Putamen (tissue), 1 donor: ENCODE results near the gene PTPRD.
"Not testable (repeated sequence)": the region's sequence is repeated elsewhere in the genome, so short reads cannot be mapped to it uniquely, and the experiment has no call there.

ENCODE experiments used
- DNase-seq: peaks from one replicate; pipeline ENCODE4 v3.0.0-alpha.2; 2016; ENCODE audit warnings: low spot score

Gene PTPRD

DNA sequence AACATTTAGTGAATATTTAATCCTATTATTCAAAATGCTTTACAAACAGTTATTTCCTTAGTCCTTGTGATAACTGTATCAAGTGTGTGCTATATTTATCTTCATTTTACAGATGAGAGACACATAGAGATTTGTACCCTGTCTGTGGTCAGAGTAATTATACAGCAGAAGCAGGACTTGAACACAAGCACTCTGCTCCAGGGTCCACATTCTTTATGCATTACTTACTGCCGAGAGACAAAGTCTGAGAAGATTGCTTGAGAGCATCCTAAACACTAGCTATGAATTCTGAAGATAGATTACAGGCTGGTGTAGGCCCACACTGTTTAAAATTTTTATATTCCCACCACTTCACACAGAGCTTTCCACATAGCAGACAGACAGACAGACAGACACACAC is 1887.2 kb downstream of the PTPRD start:
- no peak for DNase-seq

GRCh38 chr9:8724284-8725018 is 1888.4 kb downstream of the PTPRD start:
- no peak for DNase-seq

GRCh38 chr9:8723195-8723594 is 1889.6 kb downstream of the PTPRD start:
- no peak for DNase-seq

GRCh38 chr9:8719833-8720486 is 1892.8 kb downstream of the PTPRD start:
- no peak for DNase-seq

GRCh38 chr9:8718121-8718725 is 1894.6 kb downstream of the PTPRD start:
- no peak for DNase-seq

GRCh38 chr9:8717146-8717545 is 1895.7 kb downstream of the PTPRD start:
- DNase-seq, result no peak

- no peak for DNase-seq
Observed at GRCh38 chr9:8715788-8716187, 1897.0 kb downstream of the PTPRD start.

DNA sequence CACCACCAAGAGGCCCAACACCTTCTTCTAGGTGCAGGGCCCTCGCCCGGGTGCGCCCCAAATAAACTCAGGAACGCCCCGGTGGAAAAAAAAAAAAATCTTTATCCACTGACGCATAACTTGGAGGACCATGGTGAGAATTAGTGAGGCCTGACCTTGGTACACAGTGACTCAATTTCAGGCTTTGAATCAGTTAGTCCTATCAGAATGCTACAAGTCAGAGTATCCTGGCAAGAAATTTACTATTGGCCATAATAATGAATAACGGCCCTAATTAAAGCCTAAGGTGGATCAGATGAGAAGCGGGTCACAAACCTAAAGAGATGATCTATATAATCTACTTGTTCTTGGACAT is 1899.0 kb downstream of the PTPRD start:
- DNase-seq, result no peak

DNA sequence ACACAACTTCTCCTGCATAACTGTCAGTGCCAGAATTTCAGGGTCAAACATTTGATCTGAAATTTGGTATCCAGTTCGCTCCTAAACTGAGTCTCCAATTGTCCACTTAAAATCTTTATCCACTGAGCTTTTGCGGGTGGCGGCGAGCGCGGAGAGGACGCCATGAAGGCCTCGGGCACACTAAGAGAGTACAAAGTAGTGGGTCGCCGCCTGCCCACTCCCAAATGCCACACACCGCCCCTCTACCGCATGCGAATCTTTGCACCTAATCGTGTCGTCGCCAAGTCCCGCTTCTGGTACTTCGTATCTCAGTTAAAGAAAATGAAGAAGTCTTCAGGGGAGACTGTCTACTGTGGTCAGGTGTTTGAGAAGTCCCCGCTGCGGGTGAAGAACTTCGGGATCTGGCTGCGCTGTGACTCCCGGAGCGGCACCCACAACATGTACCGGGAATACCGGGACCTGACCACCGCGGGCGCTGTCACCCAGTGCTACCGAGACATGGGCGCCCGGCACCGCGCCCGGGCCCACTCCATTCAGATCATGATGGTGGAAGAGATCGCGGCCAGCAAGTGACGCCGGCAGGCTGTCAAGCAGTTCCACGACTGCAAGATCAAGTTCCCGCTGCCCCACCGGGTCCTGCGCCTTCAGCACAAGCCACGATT is 1899.5 kb downstream of the PTPRD start:
- no peak for DNase-seq

DNA sequence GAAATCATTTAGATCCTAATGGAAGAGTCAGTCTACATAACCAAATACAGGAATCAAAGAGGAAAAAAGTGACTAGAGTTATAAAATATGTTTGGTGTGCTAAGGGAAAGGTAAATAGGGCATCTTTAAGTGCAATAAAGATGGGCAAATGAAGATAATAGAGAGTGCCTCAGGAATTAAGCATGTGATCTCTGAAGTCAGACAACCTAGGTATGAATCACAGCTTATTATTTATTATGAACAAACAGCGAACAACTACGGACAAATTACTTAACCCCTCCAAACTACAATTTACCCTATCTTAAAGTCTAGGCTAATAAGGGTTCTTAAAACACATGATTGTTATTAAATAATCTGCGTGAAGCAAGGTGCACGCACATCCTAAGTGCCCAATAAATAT is 1903.1 kb downstream of the PTPRD start:
- DNase-seq, result no peak

GRCh38 chr9:8708728-8709127 is 1904.1 kb downstream of the PTPRD start:
- no peak for DNase-seq

DNA sequence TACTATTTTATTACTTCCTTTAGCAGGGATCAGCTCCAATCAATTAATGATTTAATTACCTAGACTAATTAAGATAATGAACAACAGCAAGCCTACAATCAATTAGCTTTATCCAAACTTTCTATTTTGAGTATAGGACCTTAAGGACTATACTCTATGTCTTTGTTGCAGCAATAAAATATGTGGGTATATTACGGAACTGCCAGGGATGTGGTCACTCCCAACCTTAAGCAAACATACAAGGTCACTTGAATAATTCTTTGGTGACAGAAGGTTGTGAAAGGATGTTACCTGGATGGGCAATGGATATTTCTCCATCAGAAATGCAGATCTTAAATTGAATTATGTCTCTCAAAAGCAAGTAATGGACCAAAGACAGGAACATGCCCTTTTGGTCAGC is 1905.8 kb downstream of the PTPRD start:
- DNase-seq, result no peak

- DNase-seq, result no peak
Observed at GRCh38 chr9:8706531-8706930, 1906.3 kb downstream of the PTPRD start.

DNA sequence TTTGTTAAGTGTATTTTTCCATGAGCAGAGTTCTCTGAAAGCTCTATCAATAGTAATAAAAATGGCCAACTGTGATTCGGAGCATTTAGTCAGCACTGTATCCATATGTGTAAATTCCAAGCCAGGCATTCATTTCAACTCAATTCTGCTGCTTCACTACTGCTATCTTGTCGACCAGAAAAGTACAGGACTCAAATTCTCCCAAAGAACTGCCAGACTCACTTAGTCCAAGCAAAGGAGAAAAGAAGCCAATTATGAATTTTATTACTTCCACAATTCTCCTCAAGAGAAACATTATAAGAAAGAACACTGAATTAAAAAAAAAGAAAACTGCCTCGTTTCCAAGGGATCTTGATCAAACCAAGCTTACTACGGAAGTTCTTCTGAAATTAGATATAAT is 1906.9 kb downstream of the PTPRD start:
- no peak for DNase-seq

DNA sequence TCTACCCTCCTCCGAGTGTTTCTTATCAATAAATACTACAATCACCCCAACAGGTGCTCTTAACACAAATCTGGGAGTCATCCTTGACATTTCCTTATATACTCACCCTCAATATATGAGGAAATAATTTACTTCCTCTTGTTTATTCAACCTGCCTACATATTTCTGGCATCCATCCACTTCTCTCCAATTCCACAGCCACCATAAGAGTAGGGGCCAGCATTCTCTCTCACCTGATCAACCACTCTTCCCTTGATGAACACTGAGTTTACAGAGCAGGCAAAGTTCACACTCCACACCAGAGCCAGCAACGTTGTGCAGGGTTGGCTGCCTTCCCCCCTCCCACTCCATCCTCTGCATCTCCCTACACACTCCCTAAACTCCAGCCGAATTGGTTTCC is 1908.9 kb downstream of the PTPRD start:
- no peak for DNase-seq

DNA sequence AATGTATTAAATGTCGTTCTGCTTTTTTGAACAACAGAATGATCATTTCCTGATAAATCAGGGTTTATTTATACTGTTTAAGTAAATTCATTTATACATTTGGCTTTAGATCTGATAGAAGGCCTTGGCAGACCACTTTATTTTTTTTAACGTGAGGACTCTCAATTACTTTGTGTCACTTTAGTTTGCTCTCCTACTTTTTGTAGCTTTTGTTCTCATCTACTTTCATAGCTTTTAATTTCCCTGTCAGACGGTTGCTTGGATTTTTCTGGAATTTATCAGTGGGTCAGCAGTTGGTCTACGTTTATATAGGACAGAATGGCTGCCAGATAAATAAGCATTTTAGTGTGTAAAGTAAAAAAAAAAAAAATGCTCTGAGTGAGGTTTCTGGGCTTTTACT is 1910.9 kb downstream of the PTPRD start:
- DNase-seq, result no peak

DNA sequence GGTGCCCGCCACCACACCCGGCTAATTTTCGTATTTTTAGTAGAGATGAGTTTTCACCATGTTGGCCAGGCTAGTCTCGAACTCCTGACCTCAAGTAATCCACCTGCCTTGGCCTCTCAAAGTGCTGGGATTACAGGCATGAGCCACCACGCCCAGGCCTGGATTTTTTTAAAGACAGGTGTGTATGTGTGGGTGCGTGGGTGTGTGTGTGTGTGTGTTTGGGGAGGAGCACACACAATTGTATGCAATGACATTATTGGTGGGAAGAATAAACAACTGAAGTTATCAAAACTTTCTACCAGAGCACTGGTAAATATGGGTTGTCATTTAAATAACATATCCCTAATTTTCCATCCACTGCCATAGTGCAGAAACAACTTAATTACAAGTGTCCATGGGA is 1915.2 kb downstream of the PTPRD start:
- DNase-seq, result not testable (repeated sequence)

- no peak for DNase-seq
Observed at GRCh38 chr9:8696516-8696915, 1916.3 kb downstream of the PTPRD start.

GRCh38 chr9:8694983-8695588 is 1917.7 kb downstream of the PTPRD start:
- no peak for DNase-seq

- no peak for DNase-seq
Observed at GRCh38 chr9:8693464-8693863, 1919.3 kb downstream of the PTPRD start.

DNA sequence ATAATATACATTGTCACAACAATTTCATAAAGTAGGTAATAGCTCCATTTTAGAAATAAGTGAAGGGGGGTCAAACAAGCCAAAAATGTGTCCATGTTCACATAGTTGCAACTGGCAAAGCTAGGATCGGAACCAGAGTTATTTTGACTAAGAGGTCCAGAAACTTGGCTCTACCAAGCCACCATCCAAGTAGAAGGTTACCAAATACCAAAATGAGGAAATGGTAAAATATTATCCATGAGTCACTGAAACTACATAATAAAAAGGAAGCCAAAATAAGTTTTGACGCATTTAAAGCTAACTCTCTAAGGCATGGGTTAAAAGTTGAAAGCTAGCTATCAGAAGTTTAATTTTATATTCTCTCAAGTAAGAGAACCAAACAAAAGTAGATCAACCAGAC is 1926.3 kb downstream of the PTPRD start:
- no peak for DNase-seq

DNA sequence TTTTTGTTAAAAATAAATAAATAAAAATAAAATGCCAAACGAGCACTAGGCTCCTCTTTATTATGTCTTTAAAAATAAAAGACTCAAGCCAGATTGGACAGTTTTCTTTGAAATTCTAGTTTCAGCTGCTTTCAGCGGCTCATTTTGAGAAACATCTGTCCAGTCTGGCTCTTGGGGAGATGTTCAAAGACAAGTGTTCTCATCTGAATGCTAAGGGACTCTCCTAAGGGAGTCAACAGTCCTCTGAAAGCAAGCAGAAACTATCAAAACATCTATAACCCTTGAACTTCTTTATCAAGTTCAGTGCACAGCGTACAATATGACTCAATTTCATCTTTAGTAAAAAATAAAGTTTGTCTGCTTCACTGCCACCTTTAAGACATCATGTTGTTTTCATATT is 1927.0 kb downstream of the PTPRD start:
- DNase-seq, result no peak
